Endothelial cell of umbilical vein (primary cell): ENCODE data around the gene DDR1.

Experiments
- CTCF ChIP-seq, 2 donors: IDR thresholded peaks; 1 replicate in 1 of 2; 2 replicates in 1 of 2; pipeline ENCODE4 v1.5.1; 2011; ENCODE audit warnings: low read length in 2 of 2, mild to moderate bottlenecking in 2 of 2, moderate library complexity in 2 of 2, control low read depth in 1 of 2, inconsistent platforms in 1 of 2, low read depth in 1 of 2; ENCODE audit not compliant: insufficient read depth in 1 of 2; ENCODE audit errors: extremely low read depth in 1 of 2
- FOS ChIP-seq: IDR thresholded peaks from 2 replicates; pipeline ENCODE4 v1.6.1; 2011; ENCODE audit warnings: mild to moderate bottlenecking, low read length, moderate library complexity, borderline replicate concordance; ENCODE audit not compliant: insufficient read depth
- MYC ChIP-seq: IDR thresholded peaks from one replicate; pipeline ENCODE4 v1.6.1; 2011; ENCODE audit warnings: mild to moderate bottlenecking, low read depth, low read length
- POLR2A ChIP-seq: IDR thresholded peaks from 2 replicates; pipeline ENCODE4 v1.6.1; 2012; ENCODE audit warnings: low read depth, mild to moderate bottlenecking, control low read depth, low read length
- POLR2AphosphoS5 ChIP-seq: IDR thresholded peaks from 2 replicates; pipeline ENCODE4 v1.6.1; 2012; ENCODE audit warnings: low read depth, mild to moderate bottlenecking, control low read depth, low read length, moderate library complexity; ENCODE audit not compliant: insufficient read depth

GRCh38 chr6:30926644-30927043 lies 42.3 kb downstream of the DDR1 start:
- no peak for TF ChIP-seq POLR2A
- no peak for TF ChIP-seq CTCF (IDR thresholded peaks at IDR 0.05; ENCODE audit: extremely low read depth in 1 of 2, insufficient read depth in 1 of 2, low read depth in 1 of 2, low read length in 2 of 2)
- no peak for TF ChIP-seq MYC
- TF ChIP-seq POLR2AphosphoS5 = no peak
- TF ChIP-seq FOS = no peak
